ENCODE data around the gene KRT13. TPM values are rescaled to one million over a fixed set of nuclear protein-coding genes. Genes with fewer than 3 reads are reported as not detected.

Gene KRT13
- total and polyA plus RNA-seq, 2 of the 4 experiments (the other 2 are of a cell fraction), result 0.18 to 0.56 TPM

- no CpG with 5 or more reads among the region's 10 CpGs for WGBS, 2 experiments (ENCODE audit: extremely low coverage in 2 of 2, insufficient read length in 1 of 2)
- no peak overlapping the region for H2BK5ac ChIP-seq (ENCODE audit: low read depth, low read length, poor library complexity, severe bottlenecking)
- H2AFZ ChIP-seq (replicated peaks; ENCODE audit: low read length, poor library complexity), result no peak overlapping the region
- peaks cover 12% of the 10 kb centered on the region for H3K9me1 ChIP-seq (ENCODE audit: insufficient read depth, low read length)
- no peak overlapping the region for H2BK15ac ChIP-seq (ENCODE audit: low read depth, low read length)
- no peaks in the 10 kb centered on the region for H3K36me3 ChIP-seq (ENCODE audit: control insufficient read depth, insufficient read depth, low read length)
- no peak overlapping the region for H3K56ac ChIP-seq (ENCODE audit: extremely low read depth, insufficient read depth, low read length)
- H3K27ac ChIP-seq (ENCODE audit: insufficient read depth, low read length), result no peak overlapping the region
- no peak overlapping the region for H2BK120ac ChIP-seq (ENCODE audit: low read depth, low read length)
- no peak overlapping the region for H4K8ac ChIP-seq (ENCODE audit: low read depth in 2 of 2, low read length in 2 of 2)
- no peak overlapping the region for H4K5ac ChIP-seq (ENCODE audit: low read depth, low read length)
- no peaks in the 10 kb centered on the region for H3K79me1 ChIP-seq (ENCODE audit: low read depth in 1 of 2, low read length in 2 of 2)
- no peak overlapping the region for H3K4ac ChIP-seq (ENCODE audit: low read depth, low read length)
- no peak overlapping the region for H3K18ac ChIP-seq (ENCODE audit: low read depth, low read length)
- no peaks in the 10 kb centered on the region for H3K9me3 ChIP-seq (ENCODE audit: control insufficient read depth, insufficient read depth, low read length)
- H4K20me1 ChIP-seq (ENCODE audit: insufficient read depth, low read length), result no peaks in the 10 kb centered on the region
- no peak overlapping the region for H3K4me3 ChIP-seq (ENCODE audit: insufficient read depth, low read depth, low read length)
- ChIA-PET CTCF (no interaction called here), POLR2A (ENCODE audit: unreplicated experiment) (no interaction called here)
- intact Hi-C loops (cut with micrococcal nuclease) (no loop called here), in situ Hi-C loops (cut with MboI; ENCODE audit: low sequenced_read_pairs) (no loop called here), dilution Hi-C loops (cut with HindIII; ENCODE audit: low sequenced_read_pairs, unreplicated experiment) (no loop called here)
- no peak overlapping the region for H3K9ac ChIP-seq (ENCODE audit: low read depth, low read length)
- H2AK9ac ChIP-seq (replicated peaks; ENCODE audit: low read depth, low read length, poor library complexity), result no peak overlapping the region
- no peak for DNase-seq
- BruUV-seq (replicated peaks), result no TSS peak
- H3K14ac ChIP-seq (replicated peaks; ENCODE audit: low read depth, low read length), result no peak overlapping the region
- H3K4me1 ChIP-seq (ENCODE audit: control insufficient read depth, insufficient read depth, low read length), result peaks cover 15% of the 10 kb centered on the region
- no peak overlapping the region for H3K23ac ChIP-seq (ENCODE audit: low read depth, low read length)
- peak overlapping the region; percentile 18; the same call in 1 of the 2 replicates for H4K91ac ChIP-seq (ENCODE audit: insufficient read depth, low read depth, low read length)
- H3K4me2 ChIP-seq (ENCODE audit: low read depth, low read length), result no peak overlapping the region
- 0 out of 2 replicates have a peak overlapping the region, but pooled peaks have one; percentile 7 for H2AK5ac ChIP-seq (ENCODE audit: low read depth, low read length)
- H2BK20ac ChIP-seq (ENCODE audit: low read depth, low read length), result no peak overlapping the region
- no peaks in the 10 kb centered on the region for H3K27me3 ChIP-seq (ENCODE audit: control insufficient read depth, insufficient read depth, low read length)
- no peak for ATAC-seq (ENCODE audit: low read depth)
- TF ChIP-seq SMC3 (IDR thresholded peaks at IDR 0.05; ENCODE audit: low read depth, low read length) (no peak), RAD21 (IDR thresholded peaks at IDR 0.05; ENCODE audit: low read length) (no peak), BHLHE40 (IDR thresholded peaks at IDR 0.05; ENCODE audit: low read depth, low read length) (no peak), MAFK (IDR thresholded peaks at IDR 0.05; ENCODE audit: low read depth, low read length) (no peak), NFE2L2 (IDR thresholded peaks at IDR 0.05; ENCODE audit: low read depth, low read length) (no peak), RFX5 (IDR thresholded peaks at IDR 0.05; ENCODE audit: low read depth, low read length) (no peak), ELK1 (IDR thresholded peaks at IDR 0.05; ENCODE audit: borderline replicate concordance, low read depth, low read length) (no peak), MXI1 (IDR thresholded peaks at IDR 0.05; ENCODE audit: borderline replicate concordance, low read depth, low read length) (no peak), CHD1 (IDR thresholded peaks at IDR 0.05; ENCODE audit: low read depth, low read length) (no peak), POLR2A (IDR thresholded peaks at IDR 0.05; ENCODE audit: low read depth, low read length) (no peak), RCOR1 (IDR thresholded peaks at IDR 0.05; ENCODE audit: insufficient replicate concordance, low read length) (no peak), CTCF (conservative IDR thresholded peaks at IDR 0.05; ENCODE audit: low read depth, low read length) (no peak), FOS (IDR thresholded peaks at IDR 0.05; ENCODE audit: low read depth, low read length) (no peak), MAZ (IDR thresholded peaks at IDR 0.05; ENCODE audit: borderline replicate concordance, low read depth, low read length) (no peak), CEBPB (IDR thresholded peaks at IDR 0.05; ENCODE audit: low read depth, low read length) (no peak)
Observed at GRCh38 chr17:41490000-41490990, 15.1 kb downstream of the KRT13 start.

Measured in IMR-90 (cell line).